Ovary (tissue), 9 donors: ENCODE data around the gene P2RY2. TPM values are rescaled to one million over a fixed set of nuclear protein-coding genes. Genes with fewer than 3 reads are reported as not detected.

Source experiments
- DNase-seq, 5 donors: peaks; one replicate each; pipeline ENCODE4 v3.0.0-alpha.2; 2019 to 2020
- H3K27ac ChIP-seq, 2 donors: fragments of 200-600 bp; one replicate each; pipeline versions ENCODE4 v1.5.1 to v1.8.0; 2019 to 2022
- H3K27me3 ChIP-seq: fragments of 200-600 bp; one replicate; pipeline ENCODE4 v1.8.0; 2022
- H3K36me3 ChIP-seq: fragments of 200-600 bp; sonication (generic); one replicate; pipeline ENCODE4 v1.5.1; 2019
- H3K4me1 ChIP-seq: one replicate; pipeline ENCODE4 v1.8.1; 2013; ENCODE audit warnings: mild to moderate bottlenecking, moderate library complexity; ENCODE audit not compliant: insufficient read depth
- H3K4me3 ChIP-seq: fragments of 200-600 bp; sonication (generic); one replicate; pipeline ENCODE4 v1.5.1; 2017
- H3K9me3 ChIP-seq, 2 donors: fragments of 200-600 bp in 1 of 2; sonication (generic) in 1 of 2; one replicate each; pipeline versions ENCODE4 v1.5.1 to v1.8.1; 2013 to 2019; ENCODE audit warnings: mild to moderate bottlenecking in 1 of 2, moderate library complexity in 1 of 2
- EP300 ChIP-seq: sonication (generic); formaldehyde crosslinking; IDR thresholded peaks from one replicate; pipeline ENCODE4 v1.6.1; 2017; ENCODE audit warnings: antibody characterized with exemption
- POLR2A ChIP-seq: fragments of 450-650 bp; IDR thresholded peaks from one replicate; pipeline ENCODE4 v1.6.1; 2017; ENCODE audit warnings: antibody characterized with exemption, mild to moderate bottlenecking, moderate library complexity
- WGBS, 3 donors: extraction: QIAGEN DNeasy Blood & Tissue Kit in 1 of 3; methylation state at CpG; one replicate each; pipeline versions ENCODE4 v1.1.5 to v1.1.7; 2013 to 2017; 5-methylcytosine and 5-hydroxymethylcytosine counted together
- intact Hi-C, 4 donors: fragments of 100-400 bp; cut with DNase I; formaldehyde crosslinking; loops; one replicate each; pipeline versions ENCODE4 v1.11.0 to v1.15.1; 2022 to 2023
- polyA plus RNA-seq, 2 donors: library from polyadenylated mRNA; stranded (reverse); fragments of 200-250 nt in 1 of 2; fragments of 350-450 nt in 1 of 2; fragmentation: Illumina TruSeq in 1 of 2; extraction: RNeasy Lipid Tissue Mini Kit (QIAGEN cat#74804) in 1 of 2; gene quantifications; one replicate each; pipeline ENCODE4 v1.2.3, GENCODE V29; 2013 to 2014
- total RNA-seq, 7 donors: library from RNA; depleted of rRNA in 2 of 7; stranded (reverse); fragments of >200 nt in 2 of 7; fragmentation: NEBNext Ultra II Directional in 3 of 7; extraction: Animal tissue kit (Norgen Biotek cat#: 25700) in 3 of 7; gene quantifications; one replicate each; pipeline versions ENCODE4 v1.1.0 to v1.2.4, GENCODE V29; 2016 to 2023
- TF ChIP-seq, protein P1 (sequence below), 3 donors: fragments of 450-650 bp in 2 of 3; fragments of 200-600 bp in 1 of 3; IDR thresholded peaks; one replicate each; pipeline versions ENCODE4 v1.5.1 to v1.8.0; 2016 to 2022; ENCODE audit warnings: antibody characterized with exemption in 3 of 3, mild to moderate bottlenecking in 1 of 3
- donor health status: DM: no; HTN: no; CAD: no; lungs with moderate emphysema.
- donor health status: DM: no; HTN: no; CAD: no.
- donor health status: Bipolar disorder and iron deficiency.
- donor health status: DM: yes; HTN: yes; CAD: no.
- donor health status: DM: no; HTN: no; CAD: no.
- donor health status: DM: yes; HTN: yes; CAD: no.

P2RY2 gene
- total and polyA plus RNA-seq, 9 donors: 0.44 to 1.6 (median 1.0) TPM

DNA sequence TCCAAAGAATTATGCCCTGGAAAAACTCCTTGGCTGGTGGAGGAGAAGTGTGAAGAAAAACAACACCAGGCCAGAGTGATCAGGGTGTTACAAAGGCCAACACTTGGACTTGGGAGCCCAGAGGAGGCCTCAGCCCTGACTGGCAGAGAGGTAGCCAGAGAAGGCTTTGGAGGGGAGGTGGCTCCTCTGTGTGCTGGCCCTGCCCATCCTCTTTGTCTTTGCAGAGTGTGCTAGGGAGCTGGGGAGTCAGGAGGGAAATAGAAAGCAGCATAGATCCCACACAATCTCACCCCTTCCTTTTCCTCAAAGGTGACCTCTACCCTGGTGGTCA lies 42.0 kb downstream of the P2RY2 start:
- TF ChIP-seq POLR2A (no peak), EP300 (no peak)
- TF ChIP-seq, protein P1, sequence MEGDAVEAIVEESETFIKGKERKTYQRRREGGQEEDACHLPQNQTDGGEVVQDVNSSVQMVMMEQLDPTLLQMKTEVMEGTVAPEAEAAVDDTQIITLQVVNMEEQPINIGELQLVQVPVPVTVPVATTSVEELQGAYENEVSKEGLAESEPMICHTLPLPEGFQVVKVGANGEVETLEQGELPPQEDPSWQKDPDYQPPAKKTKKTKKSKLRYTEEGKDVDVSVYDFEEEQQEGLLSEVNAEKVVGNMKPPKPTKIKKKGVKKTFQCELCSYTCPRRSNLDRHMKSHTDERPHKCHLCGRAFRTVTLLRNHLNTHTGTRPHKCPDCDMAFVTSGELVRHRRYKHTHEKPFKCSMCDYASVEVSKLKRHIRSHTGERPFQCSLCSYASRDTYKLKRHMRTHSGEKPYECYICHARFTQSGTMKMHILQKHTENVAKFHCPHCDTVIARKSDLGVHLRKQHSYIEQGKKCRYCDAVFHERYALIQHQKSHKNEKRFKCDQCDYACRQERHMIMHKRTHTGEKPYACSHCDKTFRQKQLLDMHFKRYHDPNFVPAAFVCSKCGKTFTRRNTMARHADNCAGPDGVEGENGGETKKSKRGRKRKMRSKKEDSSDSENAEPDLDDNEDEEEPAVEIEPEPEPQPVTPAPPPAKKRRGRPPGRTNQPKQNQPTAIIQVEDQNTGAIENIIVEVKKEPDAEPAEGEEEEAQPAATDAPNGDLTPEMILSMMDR (IDR thresholded peaks at IDR 0.05): no peak
- intact Hi-C loops: no loop called here
- peaks cover 13% of the 10 kb centered on the region for H3K4me1 ChIP-seq
- H3K27me3 ChIP-seq: no peaks in the 10 kb centered on the region
- no peak for DNase-seq
- no peaks in the 10 kb centered on the region for H3K9me3 ChIP-seq
- H3K36me3 ChIP-seq: no peaks in the 10 kb centered on the region
- no peak overlapping the region for H3K4me3 ChIP-seq
- H3K27ac ChIP-seq: no peak overlapping the region

DNA sequence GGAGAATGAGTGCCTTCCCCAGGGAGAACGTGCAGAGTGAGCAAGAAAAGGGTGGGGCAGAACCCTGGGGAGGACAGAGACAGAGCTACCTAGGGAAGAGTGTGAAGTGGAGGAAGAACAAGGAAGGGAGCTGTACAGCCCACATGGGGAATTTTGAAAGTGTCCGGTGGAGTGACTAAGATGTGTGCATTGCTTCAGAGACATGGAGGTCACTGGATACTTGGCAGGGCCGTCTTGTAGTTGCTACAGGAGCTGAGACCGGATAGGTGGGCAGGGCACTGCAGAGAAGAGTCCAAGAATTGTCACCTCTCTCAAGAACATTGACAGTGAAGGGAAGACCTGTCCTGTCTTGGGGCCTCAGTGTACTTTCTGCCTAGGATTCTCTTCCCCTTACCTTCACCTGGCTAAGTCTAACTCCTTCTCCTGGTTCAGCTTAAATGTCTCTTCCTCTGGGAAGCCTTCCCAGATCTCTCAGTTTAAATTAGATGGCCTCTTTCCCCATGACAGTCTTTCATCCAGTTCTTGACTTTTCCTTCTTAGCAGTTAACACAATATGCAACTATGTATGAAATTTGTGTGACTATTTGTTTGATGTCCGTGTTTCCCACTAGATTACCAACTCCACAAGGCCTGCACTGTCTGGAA lies 44.9 kb downstream of the P2RY2 start:
- intact Hi-C loops: no loop called here
- no peaks in the 10 kb centered on the region for H3K36me3 ChIP-seq
- no peak for DNase-seq
- 56 to 74% (median 67%) methylated on average over 5 of the region's 5 CpGs for WGBS, 3 donors
- no peak overlapping the region for H3K27ac ChIP-seq
- TF ChIP-seq POLR2A: no peak
- TF ChIP-seq, protein P1 (IDR thresholded peaks at IDR 0.05): no peak
- TF ChIP-seq EP300: no peak
- H3K4me1 ChIP-seq: peaks cover 8% of the 10 kb centered on the region
- no peak overlapping the region for H3K4me3 ChIP-seq
- H3K27me3 ChIP-seq: no peaks in the 10 kb centered on the region
- no peaks in the 10 kb centered on the region for H3K9me3 ChIP-seq

DNA sequence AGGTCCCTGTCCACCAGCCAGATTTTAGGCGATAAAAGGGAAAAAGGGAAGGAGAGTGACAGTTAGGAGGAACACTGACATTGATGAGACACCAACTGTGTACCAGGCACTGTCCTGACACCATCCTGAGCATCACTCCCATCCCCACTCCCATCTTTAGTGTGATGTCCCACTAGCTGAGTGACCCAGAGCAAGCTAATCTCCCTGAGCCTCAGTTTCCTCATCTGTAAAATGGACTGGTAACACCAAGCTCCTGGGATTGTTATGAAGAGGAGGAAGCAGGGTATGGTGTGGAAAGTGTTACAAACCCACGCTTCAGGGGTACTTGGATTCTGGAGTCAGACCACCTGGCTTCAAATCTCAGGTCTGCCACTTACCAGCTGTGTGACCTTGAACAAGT lies 45.6 kb downstream of the P2RY2 start:
- Histone ChIP-seq H3K4me3 (no peak overlapping the region), H3K27ac (no peak overlapping the region), H3K9me3 (no peaks in the 10 kb centered on the region), H3K36me3 (no peaks in the 10 kb centered on the region), H3K27me3 (no peaks in the 10 kb centered on the region), H3K4me1 (peaks cover 3% of the 10 kb centered on the region)
- TF ChIP-seq EP300 (no peak), POLR2A (no peak)
- TF ChIP-seq, protein P1 (IDR thresholded peaks at IDR 0.05): no peak
- 81 to 83% (median 82%) methylated on average over 2 of the region's 2 CpGs for WGBS, 3 donors
- no peak for DNase-seq
- intact Hi-C loops: no loop called here

DNA sequence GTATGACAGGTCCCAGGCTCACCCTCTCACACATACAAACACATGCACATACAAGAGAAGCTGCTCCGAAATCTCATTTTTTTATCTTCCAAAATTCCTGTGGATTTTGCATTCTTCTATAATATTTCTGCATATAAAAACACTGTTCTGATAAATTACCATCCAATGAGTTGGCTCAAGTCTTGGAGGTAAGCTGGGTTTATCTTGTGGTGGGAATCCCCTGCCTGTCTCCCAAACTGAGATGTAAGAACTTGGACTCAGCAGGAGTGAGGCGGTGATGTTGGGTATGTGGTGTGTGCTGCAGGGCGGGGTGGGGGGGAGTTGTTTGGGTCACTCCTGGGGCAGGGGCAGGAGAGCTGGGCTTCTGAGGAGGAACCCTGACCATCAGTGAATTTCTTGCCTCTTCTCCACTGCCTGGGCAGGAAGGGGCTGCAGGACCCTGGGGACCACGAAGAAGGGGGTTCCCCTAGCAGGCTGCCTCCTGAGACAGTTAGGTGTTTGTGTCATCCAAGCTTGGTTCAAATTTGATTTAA lies 47.3 kb downstream of the P2RY2 start:
- intact Hi-C loops: no loop called here
- TF ChIP-seq POLR2A: no peak
- TF ChIP-seq, protein P1 (IDR thresholded peaks at IDR 0.05): no peak
- TF ChIP-seq EP300: no peak
- no peak for DNase-seq
- 80 to 85% (median 81%) methylated on average over 4 of the region's 4 CpGs for WGBS, 3 donors
- Histone ChIP-seq H3K36me3 (no peaks in the 10 kb centered on the region), H3K27me3 (no peaks in the 10 kb centered on the region), H3K4me1 (peaks cover 3% of the 10 kb centered on the region), H3K27ac (no peak overlapping the region), H3K4me3 (no peak overlapping the region), H3K9me3 (no peaks in the 10 kb centered on the region)
